SW480 (cell line): ENCODE results near the gene RSKR.
"Not testable (repeated sequence)": the region's sequence is repeated elsewhere in the genome, so short reads cannot be mapped to it uniquely, and the experiment has no call there.

ENCODE experiments used
- DNase-seq: peaks from one replicate; pipeline ENCODE4 v3.0.0-alpha.2; 2016; ENCODE audit warnings: low spot score

The RSKR gene, protein sequence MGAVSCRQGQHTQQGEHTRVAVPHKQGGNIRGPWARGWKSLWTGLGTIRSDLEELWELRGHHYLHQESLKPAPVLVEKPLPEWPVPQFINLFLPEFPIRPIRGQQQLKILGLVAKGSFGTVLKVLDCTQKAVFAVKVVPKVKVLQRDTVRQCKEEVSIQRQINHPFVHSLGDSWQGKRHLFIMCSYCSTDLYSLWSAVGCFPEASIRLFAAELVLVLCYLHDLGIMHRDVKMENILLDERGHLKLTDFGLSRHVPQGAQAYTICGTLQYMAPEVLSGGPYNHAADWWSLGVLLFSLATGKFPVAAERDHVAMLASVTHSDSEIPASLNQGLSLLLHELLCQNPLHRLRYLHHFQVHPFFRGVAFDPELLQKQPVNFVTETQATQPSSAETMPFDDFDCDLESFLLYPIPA

DNA sequence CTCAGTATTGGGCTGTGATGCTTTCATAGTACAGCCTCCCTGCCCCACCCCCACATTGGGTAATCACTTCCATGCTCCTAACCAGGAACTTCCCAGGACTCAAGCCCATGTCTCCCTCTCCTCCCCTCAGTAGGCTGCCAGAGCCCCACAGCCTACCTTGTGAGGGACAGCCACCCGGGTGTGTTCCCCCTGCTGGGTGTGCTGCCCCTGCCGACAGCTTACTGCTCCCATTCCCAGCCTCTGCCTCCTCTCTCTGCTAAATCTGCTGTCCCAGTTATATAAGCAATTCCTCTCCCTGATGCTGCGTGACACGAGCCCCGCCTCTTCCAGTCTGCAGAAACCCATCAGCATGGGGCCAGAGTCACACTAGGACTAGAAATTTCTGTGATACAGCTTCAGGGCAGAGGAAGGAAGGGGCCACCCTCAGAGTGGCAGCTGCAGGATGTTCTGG is at the start of gene RSKR:
RSKR (minus strand) TSS at position 255 of the 451 bp plus-strand sequence; CDS start at position 231, 24 bp downstream.
- no peak for DNase-seq

DNA sequence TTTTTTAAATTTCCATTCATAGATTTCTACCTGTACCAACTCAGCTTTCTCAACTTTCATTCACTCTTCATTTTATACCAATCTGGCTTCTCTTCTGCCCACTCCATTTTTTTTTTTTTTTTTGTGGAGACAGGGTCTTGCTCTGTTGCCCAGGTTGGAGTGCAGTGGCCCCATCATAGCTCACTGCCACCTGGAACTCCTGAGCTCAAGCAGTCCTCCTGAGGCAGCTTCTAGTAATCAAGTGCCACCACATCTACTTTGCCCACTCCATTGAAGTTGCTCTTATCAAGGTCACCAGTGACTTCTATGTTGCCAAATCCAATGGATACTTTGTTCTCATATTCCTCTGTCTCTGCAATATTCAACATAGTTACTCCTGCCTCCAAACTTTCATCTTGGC is 49.7 kb upstream of the RSKR start:
- DNase-seq = no peak

- no peak for DNase-seq
These were observed 48.5 kb upstream of the RSKR start for GRCh38 chr17:28662527-28662829.

DNA sequence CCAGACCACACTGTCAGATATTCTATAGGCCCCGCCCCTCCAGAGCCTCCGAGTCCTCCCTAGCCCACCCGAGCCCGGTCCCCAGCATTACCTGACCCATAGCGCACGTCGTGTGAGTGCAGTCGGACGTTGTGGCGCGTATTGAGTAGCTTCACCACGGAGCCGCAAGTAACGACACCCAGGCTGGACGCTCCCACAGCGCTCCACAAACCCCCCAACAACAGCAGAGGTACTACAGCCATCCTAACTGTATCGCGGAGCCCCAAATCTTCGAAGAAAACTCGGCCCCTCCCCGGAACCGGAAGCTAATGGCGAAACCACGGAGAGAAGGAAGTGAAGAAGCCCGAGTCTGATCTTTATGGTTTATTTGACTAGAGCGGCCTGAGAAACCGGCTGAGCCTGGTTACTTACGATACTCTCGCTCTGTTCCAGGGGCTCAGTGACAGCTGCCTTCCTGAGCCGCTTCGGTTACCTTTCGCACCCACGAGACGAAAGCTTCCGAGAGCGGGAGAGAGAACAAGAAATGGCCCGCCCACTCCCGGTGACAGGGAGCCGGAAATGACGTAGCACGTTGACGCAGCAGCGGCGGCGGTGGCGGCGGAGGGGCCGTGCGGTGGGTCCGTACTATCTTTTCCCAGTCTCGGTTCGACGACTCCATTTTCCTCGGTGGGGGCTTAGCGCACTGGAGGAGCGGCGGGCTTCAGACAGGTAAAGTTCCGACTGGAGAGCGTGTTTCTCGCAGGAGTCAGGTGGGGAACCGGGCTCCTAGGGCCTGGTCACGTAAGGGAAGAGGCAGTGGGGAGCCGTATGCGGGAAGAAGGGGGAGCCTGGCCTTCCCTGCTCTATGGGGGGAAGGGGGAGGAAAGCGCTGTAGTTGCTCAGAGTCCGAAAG is 47.9 kb upstream of the RSKR start, which contains the start of the genes SDF2 and SUPT6H:
SDF2 (minus strand) TSS at position 272 of the 892 bp plus-strand sequence; CDS start at position 242, 30 bp downstream.
SUPT6H (plus strand) TSS at position 571 of the 892 bp plus-strand sequence. CDS start 11,197 bp downstream, outside the sequence.
- peak; percentile 82 for DNase-seq

DNA sequence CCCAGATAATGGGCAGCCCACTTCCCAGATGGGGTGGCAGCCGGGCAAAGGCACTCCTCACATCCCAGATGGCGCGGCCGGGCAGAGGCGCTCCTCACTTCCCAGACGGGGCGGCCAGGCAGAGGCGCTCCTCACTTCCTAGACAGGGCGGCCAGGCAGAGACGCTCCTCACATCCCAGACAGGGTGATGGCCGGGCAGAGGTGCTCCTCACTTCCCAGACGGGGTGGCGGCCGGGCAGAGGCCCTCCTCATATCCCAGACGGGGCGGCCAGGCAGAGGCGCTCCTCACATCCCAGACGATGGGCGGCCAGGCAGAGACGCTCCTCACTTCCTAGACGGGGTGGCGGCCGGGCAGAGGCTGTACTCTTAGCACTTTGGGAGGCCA is 45.5 kb upstream of the RSKR start:
- not testable (repeated sequence) for DNase-seq

- DNase-seq = not testable (repeated sequence)
These were observed 44.9 kb upstream of the RSKR start for GRCh38 chr17:28658766-28659496.

DNA sequence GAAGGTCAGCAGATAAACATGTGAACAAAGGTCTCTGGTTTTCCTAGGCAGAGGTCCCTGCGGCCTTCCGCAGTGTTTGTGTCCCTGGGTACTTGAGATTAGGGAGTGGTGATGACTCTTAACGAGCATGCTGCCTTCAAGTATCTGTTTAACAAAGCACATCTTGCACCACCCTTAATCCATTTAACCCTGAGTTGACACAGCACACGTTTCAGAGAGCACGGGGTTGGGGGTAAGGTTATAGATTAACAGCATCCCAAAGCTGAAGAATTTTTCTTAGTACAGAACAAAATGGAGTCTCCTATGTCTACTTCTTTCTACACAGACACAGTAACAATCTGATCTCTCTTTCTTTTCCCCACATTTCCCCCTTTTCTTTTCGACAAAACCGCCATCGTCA is 44.4 kb upstream of the RSKR start:
- not testable (repeated sequence) for DNase-seq

DNA sequence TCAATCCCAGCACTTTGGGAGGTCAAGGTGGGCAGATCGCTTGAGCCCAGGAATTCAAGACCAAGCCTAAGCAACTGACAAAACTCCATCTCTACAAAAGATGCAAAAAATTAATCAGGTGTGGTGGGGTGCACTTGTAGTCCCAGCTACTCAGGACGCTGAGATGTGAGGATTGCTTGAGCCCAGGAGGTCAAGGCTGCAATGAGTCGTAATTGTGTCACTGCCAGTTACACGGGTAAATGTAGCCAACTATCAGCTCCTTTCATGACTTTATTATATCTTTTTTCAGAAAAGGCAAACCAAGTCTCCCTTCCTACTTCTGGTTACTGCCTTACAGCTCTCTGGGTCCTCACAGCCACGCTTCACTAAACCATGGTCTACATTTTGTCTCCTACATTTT is 43.8 kb upstream of the RSKR start:
- no peak for DNase-seq

GRCh38 chr17:28655160-28655559 is 41.2 kb upstream of the RSKR start:
- DNase-seq = no peak

DNA sequence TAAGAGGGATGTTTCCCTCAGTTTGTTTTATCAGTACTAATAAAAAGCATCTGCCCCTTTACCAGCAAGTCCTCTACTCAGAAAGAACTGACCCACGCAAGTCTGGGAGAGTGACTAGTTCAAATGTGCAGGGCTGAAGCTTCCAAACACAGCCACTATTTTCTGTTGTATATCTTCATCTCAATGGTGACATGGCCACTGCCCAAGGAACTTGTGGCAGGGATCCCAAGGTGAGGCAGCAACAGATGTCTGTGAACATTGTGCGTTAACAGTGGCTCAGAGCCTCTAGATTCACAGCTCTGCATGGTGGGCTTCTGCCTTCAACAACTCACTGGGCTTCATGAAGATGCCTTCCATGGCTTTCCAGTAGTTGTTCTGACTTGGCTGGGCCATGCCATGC is 34.7 kb upstream of the RSKR start:
- no peak for DNase-seq

DNA sequence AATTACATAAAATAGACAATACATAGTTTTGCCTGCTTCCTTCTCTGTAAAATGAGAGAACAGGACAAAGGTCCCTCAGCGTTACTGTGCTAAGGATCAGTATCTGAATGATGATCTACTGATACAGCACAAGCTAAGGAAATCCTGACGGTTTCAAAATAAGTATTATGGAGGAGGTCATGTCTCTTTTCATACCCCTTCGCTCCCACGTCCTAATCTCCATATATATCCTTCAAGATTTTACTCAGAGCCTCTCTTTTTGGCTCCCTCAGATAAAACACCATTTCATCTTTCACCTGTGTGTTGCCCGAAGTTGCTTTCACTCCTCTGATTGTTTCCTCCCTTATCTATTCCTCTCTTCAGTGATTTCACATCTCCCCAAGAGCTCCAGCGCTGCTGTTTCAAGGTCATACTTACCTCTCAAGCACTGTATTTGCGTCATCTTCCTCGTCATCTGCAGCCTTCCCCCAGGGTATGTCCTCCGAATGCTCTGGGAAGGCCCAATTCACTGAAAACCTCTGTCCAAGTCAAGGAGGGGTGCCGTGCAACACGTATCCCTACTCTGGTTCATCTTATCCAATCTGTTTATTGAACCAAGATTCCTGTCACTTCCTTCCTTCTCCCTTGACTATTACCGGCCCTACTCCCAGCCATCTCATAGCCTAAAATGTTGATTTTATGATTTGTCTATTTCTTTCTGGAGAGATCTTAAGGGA is 32.2 kb upstream of the RSKR start:
- DNase-seq = no peak

DNA sequence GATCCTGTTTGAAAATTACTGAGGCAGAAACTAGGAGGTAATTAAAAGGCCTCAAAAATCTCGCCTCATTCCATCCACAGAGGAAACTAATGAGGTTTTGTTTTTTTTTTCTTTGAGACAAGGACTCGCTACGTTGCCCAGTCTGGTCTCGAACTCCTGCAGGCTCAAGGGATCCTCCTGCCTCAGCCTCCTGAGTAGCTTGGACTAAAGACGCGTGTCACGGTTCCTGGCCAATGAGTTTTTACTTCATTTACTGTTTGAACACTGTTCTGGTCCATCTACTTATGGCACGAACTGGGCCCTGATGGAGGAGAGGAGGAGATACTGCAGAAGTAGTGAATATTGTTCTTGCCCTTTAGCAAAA is 31.6 kb upstream of the RSKR start:
- DNase-seq = no peak

- peak; percentile 93 for DNase-seq
These were observed 31.0 kb upstream of the RSKR start, which contains the start of gene BLTP2 for GRCh38 chr17:28644787-28645575. BLTP2 (minus strand) TSS chr17:28645158; CDS start chr17:28645056, 102 bp downstream.

DNA sequence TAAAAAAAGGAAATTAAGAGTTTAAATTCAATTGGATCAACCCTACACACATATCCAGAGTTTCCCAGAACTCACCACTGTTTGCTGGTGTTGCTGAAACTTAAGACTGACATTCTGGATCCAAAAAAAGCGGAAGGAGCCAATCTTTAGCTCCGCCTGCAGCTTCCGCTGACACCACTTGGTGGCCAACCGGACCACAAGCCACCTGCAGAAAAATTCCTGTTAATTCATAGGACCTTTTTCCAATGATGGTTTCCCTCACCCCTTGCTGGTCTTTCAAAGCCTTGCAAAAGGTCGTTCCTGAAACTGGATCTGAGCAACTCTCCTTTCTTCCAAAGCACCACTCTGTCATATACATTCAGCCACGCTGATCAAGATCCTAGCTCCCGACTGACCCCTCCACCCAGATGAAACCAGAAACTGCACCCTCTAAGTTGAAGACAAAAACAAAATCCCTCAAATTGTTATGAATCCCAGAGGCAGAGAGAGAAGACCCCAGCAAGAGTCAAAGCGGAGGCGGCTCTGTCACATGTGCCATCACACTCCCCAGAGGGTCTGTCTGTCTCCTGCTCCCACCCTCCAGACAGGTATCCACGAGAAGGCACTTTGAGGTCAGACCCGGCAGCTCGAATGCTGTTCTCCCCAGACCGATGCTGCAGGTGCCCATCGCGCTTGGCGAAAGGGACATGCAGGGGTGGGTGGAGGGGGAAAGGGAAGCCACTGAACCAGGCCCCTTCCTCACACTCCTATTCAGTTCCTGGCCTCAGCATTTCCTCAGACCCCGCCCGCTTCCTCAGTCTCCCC is 30.2 kb upstream of the RSKR start:
- peak; percentile 60 for DNase-seq

GRCh38 chr17:28641579-28641978 is 27.6 kb upstream of the RSKR start:
- no peak for DNase-seq

DNA sequence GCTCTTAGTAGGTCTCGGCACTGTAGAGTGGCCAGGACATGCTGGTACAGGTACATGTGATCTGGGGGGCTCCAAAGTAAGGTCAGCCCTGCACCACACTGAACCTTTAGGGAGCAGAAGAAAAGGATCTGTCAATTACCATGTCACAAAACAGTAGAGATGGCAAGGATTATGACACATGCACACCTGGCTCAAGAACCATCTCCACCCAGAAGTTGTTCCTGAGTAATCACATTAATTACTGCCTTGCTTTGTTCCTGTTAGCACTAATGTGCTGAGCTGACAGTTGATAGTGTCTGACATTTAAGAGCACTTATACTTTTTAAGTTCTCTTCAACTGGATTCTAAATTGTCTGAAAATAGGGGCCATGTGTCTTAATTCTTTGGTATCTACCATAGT is 21.5 kb upstream of the RSKR start:
- no peak for DNase-seq

- no peak for DNase-seq
These were observed 20.4 kb upstream of the RSKR start for GRCh38 chr17:28634206-28634865.

DNA sequence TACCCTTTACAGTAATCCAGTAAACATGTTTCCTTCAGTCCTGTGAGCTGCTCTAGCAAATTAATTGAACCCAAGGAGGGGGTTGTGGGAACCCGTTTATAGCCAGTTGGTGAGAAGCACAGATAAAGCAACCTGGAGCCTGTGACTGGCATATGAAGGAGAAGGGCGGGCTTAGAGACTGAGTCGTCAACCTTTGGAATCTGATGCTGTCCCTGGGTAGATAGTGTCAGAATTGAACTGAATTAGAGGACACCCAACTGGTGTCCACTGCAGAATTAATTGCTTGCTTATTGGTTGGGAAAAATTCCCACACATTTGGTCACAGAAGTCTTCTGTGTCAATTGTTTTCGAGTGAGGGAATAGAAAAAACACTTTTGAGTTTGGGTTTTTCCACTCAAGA is 12.8 kb upstream of the RSKR start:
- no peak for DNase-seq

DNA sequence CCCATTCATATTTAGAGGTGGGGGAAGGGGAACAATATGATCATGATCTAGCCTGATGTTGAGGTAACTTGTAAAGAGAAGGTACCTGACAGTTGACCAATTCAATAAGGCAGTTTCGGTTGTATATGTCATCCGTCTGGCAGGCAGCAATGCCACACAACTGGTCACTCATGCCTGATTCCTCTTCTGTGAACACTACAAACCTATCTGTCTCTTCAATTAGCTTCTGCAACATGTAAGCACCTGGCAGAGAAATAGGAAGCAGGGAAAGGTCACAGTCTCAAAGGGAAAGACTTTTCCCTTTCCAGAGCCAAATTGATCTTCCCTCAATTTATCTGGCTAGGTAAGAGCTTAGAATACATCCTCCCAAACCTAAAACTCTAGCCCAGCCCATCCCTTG is 10.2 kb upstream of the RSKR start:
- no peak for DNase-seq
